Measurements from ENCODE around the gene ROBO1.
"Not testable (repeated sequence)": the region's sequence is repeated elsewhere in the genome, so short reads cannot be mapped to it uniquely, and the experiment has no call there.

ROBO1 gene

GRCh38 chr3:78895528-78895927, 872.3 kb downstream of the ROBO1 start:
- no peak for DNase-seq

GRCh38 chr3:78894787-78895186, 873.0 kb downstream of the ROBO1 start:
- no peak for DNase-seq

- DNase-seq, result no peak
Observed at GRCh38 chr3:78893161-78893560, 874.6 kb downstream of the ROBO1 start.

- DNase-seq, result no peak
Observed at GRCh38 chr3:78889348-78889747, 878.5 kb downstream of the ROBO1 start.

- DNase-seq, result no peak
Observed at GRCh38 chr3:78888635-78889034, 879.2 kb downstream of the ROBO1 start.

- DNase-seq, result no peak
Observed at GRCh38 chr3:78887547-78888011, 880.2 kb downstream of the ROBO1 start.

- no peak for DNase-seq
Observed at GRCh38 chr3:78887029-78887428, 880.8 kb downstream of the ROBO1 start.

GRCh38 chr3:78884567-78884966, 883.2 kb downstream of the ROBO1 start:
- not testable (repeated sequence) for DNase-seq

- DNase-seq, result no peak
Observed at GRCh38 chr3:78882251-78882650, 885.5 kb downstream of the ROBO1 start.

- DNase-seq, result no peak
Observed at GRCh38 chr3:78881501-78881900, 886.3 kb downstream of the ROBO1 start.

- DNase-seq, result no peak
Observed at GRCh38 chr3:78880603-78881461, 887.0 kb downstream of the ROBO1 start.

- no peak for DNase-seq
Observed at GRCh38 chr3:78879295-78879860, 888.4 kb downstream of the ROBO1 start.

- DNase-seq, result no peak
Observed at GRCh38 chr3:78878789-78879188, 889.0 kb downstream of the ROBO1 start.

- DNase-seq, result no peak
Observed at GRCh38 chr3:78878011-78878410, 889.8 kb downstream of the ROBO1 start.

GRCh38 chr3:78875851-78876250, 891.9 kb downstream of the ROBO1 start:
- DNase-seq, result no peak

GRCh38 chr3:78875436-78875835, 892.4 kb downstream of the ROBO1 start:
- no peak for DNase-seq

- no peak for DNase-seq
Observed at GRCh38 chr3:78873641-78874040, 894.2 kb downstream of the ROBO1 start.

- DNase-seq, result no peak
Observed at GRCh38 chr3:78872195-78872594, 895.6 kb downstream of the ROBO1 start.

GRCh38 chr3:78871048-78871447, 896.8 kb downstream of the ROBO1 start:
- DNase-seq, result no peak

- no peak for DNase-seq
Observed at GRCh38 chr3:78870484-78870883, 897.3 kb downstream of the ROBO1 start.

- no peak for DNase-seq
Observed at GRCh38 chr3:78868570-78868969, 899.2 kb downstream of the ROBO1 start.

GRCh38 chr3:78867409-78868372, 900.1 kb downstream of the ROBO1 start:
- DNase-seq, result no peak

Measured in CD4-positive, alpha-beta T cell treated with Interleukin-1 beta for 1 hour (primary cell).